ENCODE measurements around the gene ZCCHC24.

DNA sequence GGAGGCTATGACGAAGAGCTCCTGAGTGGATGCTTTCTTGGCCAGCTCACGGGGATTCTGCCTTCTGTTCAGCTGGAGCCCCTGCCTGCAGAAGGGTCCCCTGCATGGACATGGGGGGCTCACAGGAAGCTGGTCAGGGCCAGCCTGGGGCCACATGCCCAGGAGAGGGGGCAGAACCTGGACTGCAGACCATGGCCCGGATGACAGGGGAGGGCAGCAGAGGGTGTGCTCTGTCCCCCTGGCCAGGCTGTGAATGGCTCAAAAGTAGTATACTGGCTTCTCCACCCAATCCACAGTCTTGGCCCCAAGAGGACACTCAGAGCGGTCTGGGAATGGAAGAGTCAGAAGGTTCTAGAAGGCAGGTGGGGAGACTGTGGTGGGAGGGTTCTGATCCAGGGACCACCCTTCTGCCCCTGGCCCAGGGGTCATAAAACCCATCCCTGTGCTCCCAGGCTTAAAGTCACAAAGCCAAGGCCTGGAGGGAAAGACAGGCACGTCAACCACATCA lies 57.9 kb downstream of the ZCCHC24 start:
- TF ChIP-seq, protein P1, sequence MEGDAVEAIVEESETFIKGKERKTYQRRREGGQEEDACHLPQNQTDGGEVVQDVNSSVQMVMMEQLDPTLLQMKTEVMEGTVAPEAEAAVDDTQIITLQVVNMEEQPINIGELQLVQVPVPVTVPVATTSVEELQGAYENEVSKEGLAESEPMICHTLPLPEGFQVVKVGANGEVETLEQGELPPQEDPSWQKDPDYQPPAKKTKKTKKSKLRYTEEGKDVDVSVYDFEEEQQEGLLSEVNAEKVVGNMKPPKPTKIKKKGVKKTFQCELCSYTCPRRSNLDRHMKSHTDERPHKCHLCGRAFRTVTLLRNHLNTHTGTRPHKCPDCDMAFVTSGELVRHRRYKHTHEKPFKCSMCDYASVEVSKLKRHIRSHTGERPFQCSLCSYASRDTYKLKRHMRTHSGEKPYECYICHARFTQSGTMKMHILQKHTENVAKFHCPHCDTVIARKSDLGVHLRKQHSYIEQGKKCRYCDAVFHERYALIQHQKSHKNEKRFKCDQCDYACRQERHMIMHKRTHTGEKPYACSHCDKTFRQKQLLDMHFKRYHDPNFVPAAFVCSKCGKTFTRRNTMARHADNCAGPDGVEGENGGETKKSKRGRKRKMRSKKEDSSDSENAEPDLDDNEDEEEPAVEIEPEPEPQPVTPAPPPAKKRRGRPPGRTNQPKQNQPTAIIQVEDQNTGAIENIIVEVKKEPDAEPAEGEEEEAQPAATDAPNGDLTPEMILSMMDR (IDR thresholded peaks at IDR 0.05), result no peak
- TF ChIP-seq ZFX (IDR thresholded peaks at IDR 0.05; ENCODE audit: borderline replicate concordance), result no peak
